ENCODE data around the gene TMED3.

TMED3 gene

DNA sequence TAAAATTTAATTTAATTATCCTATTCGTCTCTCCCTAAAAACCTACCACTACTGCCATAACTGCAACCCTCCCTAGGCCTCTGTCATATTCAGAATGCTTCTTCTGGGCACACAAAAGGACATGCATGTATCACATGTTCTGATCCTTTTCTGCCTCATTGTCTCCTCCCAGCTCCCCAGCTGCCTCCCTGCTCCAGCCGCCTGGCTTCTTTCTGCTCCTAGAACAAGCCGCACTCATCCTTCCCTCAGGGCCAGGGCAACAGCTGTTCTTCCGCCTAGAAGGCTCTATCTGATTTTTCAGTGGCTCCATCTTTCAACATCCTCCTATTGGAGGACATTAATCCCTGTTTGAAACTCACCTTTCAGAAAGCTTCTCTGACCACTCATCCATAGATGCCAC lies 38.6 kb downstream of the TMED3 start:
- no peak overlapping the region for H3K27ac ChIP-seq (ENCODE audit: low read length)
- H3K4me1 ChIP-seq (ENCODE audit: control insufficient read depth, insufficient read depth, low read length) = no peaks in the 10 kb centered on the region
- WGBS (ENCODE audit: insufficient coverage, insufficient read length) = no CpG with 5 or more reads among the region's 4 CpGs

DNA sequence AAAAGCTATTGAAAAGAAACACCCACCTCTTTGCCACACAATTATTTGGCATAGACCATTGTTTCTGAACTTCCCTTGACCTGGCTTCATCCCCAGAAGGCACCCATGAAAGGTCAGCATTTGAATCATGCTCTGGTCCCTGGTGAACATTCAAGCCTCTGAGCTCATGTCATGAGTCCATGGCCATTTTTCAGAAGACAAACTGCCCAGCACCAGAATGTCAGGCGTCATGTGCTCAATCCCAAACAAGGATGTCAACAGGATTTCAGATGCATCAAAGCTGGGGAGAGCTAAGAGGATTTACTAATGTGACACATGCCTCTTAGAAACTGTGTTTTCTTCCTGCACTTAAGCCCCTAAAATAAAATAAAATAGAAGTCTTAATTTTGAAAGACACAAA lies 41.3 kb downstream of the TMED3 start:
- DNase-seq (ENCODE audit: low read depth, low spot score) = no peak
- H3K27me3 ChIP-seq (ENCODE audit: control insufficient read depth, insufficient read depth, low read length) = no peaks in the 10 kb centered on the region
- no CpG with 5 or more reads among the region's 1 CpG for WGBS (ENCODE audit: insufficient coverage, insufficient read length)
- H3K4me3 ChIP-seq (ENCODE audit: low read length) = no peak overlapping the region
- H3K4me1 ChIP-seq (ENCODE audit: control insufficient read depth, insufficient read depth, low read length) = no peaks in the 10 kb centered on the region
- H3K9me3 ChIP-seq (ENCODE audit: control insufficient read depth, insufficient read depth, low read length) = no peaks in the 10 kb centered on the region
- no peaks in the 10 kb centered on the region for H3K36me3 ChIP-seq (ENCODE audit: control insufficient read depth, insufficient read depth, low read length)
- H3K27ac ChIP-seq (ENCODE audit: low read length) = no peak overlapping the region

More for the DNA sequence above, 38.6 kb downstream of the TMED3 start:
- no peak overlapping the region for H3K4me3 ChIP-seq (ENCODE audit: low read length)
- DNase-seq (ENCODE audit: low read depth, low spot score) = no peak
- H3K9me3 ChIP-seq (ENCODE audit: control insufficient read depth, insufficient read depth, low read length) = no peaks in the 10 kb centered on the region
- no peaks in the 10 kb centered on the region for H3K36me3 ChIP-seq (ENCODE audit: control insufficient read depth, insufficient read depth, low read length)
- H3K27me3 ChIP-seq (ENCODE audit: control insufficient read depth, insufficient read depth, low read length) = no peaks in the 10 kb centered on the region

DNA sequence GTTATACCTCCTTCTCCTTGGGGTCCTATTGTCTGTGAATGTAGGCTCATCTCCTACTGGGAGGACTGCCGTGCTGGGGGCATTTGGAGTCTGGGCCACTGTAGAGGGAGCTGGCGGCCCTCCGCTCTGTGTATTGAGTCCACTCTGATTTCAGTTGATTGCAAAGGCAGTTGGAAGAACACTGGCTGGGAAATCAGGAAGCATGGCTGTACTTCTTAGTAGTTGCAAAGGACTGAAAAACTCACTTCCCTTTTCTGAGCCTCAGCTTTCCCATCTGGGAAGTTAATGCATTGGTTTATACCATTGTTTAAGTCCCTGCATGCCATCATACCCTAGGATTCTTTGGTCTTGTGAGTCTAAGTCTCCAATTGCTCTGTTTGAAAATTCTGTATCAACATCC lies 46.7 kb downstream of the TMED3 start:
- H3K27ac ChIP-seq (ENCODE audit: low read length) = no peak overlapping the region
- no peaks in the 10 kb centered on the region for H3K27me3 ChIP-seq (ENCODE audit: control insufficient read depth, insufficient read depth, low read length)
- WGBS (ENCODE audit: insufficient coverage, insufficient read length) = no CpG with 5 or more reads among the region's 3 CpGs
- H3K9me3 ChIP-seq (ENCODE audit: control insufficient read depth, insufficient read depth, low read length) = no peaks in the 10 kb centered on the region
- no peaks in the 10 kb centered on the region for H3K36me3 ChIP-seq (ENCODE audit: control insufficient read depth, insufficient read depth, low read length)
- DNase-seq (ENCODE audit: low read depth, low spot score) = no peak
- no peak overlapping the region for H3K4me3 ChIP-seq (ENCODE audit: low read length)
- no peaks in the 10 kb centered on the region for H3K4me1 ChIP-seq (ENCODE audit: control insufficient read depth, insufficient read depth, low read length)

DNA sequence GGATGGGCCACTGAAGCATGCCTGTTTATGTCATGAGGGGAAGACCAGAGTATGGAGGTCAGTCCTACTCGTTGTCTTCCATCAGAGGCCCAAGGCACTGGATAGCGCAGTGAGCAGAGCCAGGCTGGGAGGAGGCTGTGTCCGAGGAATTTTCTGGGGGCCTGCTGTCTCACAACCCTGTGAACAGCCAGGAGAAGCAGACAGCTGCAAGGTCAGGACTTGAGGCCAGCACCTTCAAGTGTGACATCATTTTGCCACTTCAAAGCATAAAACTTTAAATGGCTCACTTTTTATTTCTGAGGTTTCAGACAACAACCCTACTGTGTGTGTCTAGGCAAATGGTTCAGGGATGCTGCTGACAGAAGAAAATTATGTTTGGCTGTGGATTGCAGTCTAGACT lies 47.2 kb downstream of the TMED3 start:
- DNase-seq (ENCODE audit: low read depth, low spot score) = no peak
- Histone ChIP-seq H3K27me3 (ENCODE audit: control insufficient read depth, insufficient read depth, low read length) (no peaks in the 10 kb centered on the region), H3K27ac (ENCODE audit: low read length) (no peak overlapping the region), H3K9me3 (ENCODE audit: control insufficient read depth, insufficient read depth, low read length) (no peaks in the 10 kb centered on the region), H3K4me3 (ENCODE audit: low read length) (no peak overlapping the region), H3K36me3 (ENCODE audit: control insufficient read depth, insufficient read depth, low read length) (no peaks in the 10 kb centered on the region), H3K4me1 (ENCODE audit: control insufficient read depth, insufficient read depth, low read length) (no peaks in the 10 kb centered on the region)
- no CpG with 5 or more reads among the region's 3 CpGs for WGBS (ENCODE audit: insufficient coverage, insufficient read length)

DNA sequence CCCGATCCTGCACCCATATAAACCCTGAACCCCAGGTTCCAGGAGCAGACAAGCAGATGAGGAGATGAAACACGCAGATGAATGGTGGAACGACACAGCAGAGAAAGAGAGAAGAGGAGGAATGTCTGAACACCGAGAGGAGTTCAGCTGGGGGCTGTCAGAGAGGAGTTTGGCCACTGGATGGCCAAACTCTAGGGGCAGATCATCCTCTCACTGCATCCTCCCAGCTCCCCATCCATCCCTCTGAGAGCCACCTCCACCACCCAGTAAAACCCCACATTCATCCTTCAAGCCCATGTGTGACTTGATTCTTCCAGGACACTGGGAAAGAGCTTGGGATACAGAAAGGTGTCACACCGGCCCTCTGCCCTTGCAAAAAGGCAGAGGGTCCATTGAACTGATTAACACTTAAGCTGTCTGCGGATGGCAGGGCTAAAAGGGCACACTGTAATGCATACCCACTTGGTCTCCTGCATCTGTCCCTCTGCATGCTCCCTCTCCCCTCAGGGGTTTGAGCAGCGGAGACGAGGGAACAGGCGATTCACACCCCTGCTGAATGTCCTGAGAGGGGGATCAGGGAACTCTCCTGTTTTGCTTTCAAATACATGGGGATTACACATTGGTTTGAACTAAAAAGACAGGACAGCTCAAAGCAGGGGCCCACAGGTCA lies 53.8 kb downstream of the TMED3 start:
- H3K27ac ChIP-seq (ENCODE audit: low read length) = no peak overlapping the region
- H3K9me3 ChIP-seq (ENCODE audit: control insufficient read depth, insufficient read depth, low read length) = no peaks in the 10 kb centered on the region
- H3K36me3 ChIP-seq (ENCODE audit: control insufficient read depth, insufficient read depth, low read length) = no peaks in the 10 kb centered on the region
- no CpG with 5 or more reads among the region's 9 CpGs for WGBS (ENCODE audit: insufficient coverage, insufficient read length)
- H3K4me1 ChIP-seq (ENCODE audit: control insufficient read depth, insufficient read depth, low read length) = no peaks in the 10 kb centered on the region; the same call in 1 of the 2 replicates
- H3K4me3 ChIP-seq (ENCODE audit: low read length) = no peak overlapping the region
- H3K27me3 ChIP-seq (ENCODE audit: control insufficient read depth, insufficient read depth, low read length) = no peaks in the 10 kb centered on the region
- no peak for DNase-seq (ENCODE audit: low read depth, low spot score)

DNA sequence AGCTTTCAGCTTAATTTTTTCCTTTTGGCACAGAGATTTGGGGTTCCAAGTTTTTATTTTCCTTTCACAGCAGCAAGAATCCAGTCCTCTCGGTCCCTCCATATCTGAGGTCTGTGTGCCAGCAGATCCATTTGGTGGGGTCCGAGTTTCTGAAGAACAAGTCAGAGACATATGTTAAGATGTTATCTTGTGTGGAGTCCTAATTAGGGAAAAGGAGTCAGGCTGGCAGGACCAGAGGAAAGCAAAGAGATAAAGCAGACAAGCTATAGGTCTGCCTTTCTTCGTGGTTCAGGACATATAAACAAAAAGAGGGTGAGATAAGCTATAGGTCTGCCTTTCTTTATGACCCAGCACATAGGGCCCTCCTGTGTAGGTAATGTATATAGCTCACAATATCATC lies 54.9 kb downstream of the TMED3 start:
- no peaks in the 10 kb centered on the region for H3K9me3 ChIP-seq (ENCODE audit: control insufficient read depth, insufficient read depth, low read length)
- no peaks in the 10 kb centered on the region for H3K27me3 ChIP-seq (ENCODE audit: control insufficient read depth, insufficient read depth, low read length)
- H3K4me1 ChIP-seq (ENCODE audit: control insufficient read depth, insufficient read depth, low read length) = no peaks in the 10 kb centered on the region; the same call in 1 of the 2 replicates
- DNase-seq (ENCODE audit: low read depth, low spot score) = no peak
- H3K27ac ChIP-seq (ENCODE audit: low read length) = no peak overlapping the region
- H3K4me3 ChIP-seq (ENCODE audit: low read length) = no peak overlapping the region
- no CpG with 5 or more reads among the region's 3 CpGs for WGBS (ENCODE audit: insufficient coverage, insufficient read length)
- no peaks in the 10 kb centered on the region for H3K36me3 ChIP-seq (ENCODE audit: control insufficient read depth, insufficient read depth, low read length)

DNA sequence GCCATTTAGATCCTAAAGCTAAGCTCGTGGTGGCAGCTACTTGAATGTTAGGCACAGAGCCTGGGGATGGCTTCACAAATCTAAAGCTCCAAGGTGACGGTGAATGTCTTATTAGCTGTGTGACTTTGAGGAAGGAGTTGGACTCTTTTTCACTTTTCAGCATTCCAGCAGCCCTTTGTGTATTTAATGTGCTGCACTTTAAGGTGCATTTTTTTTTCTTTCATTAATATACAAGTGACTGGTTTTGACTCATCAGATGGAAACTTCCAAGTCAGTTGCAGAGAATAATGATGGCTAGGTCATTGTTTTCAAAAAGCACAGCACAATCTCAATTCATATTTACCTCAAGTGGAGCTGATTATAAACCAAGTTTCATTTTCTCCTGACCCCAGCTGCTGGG lies 55.8 kb downstream of the TMED3 start:
- Histone ChIP-seq H3K27ac (ENCODE audit: low read length) (no peak overlapping the region), H3K4me1 (ENCODE audit: control insufficient read depth, insufficient read depth, low read length) (no peaks in the 10 kb centered on the region; the same call in 1 of the 2 replicates), H3K9me3 (ENCODE audit: control insufficient read depth, insufficient read depth, low read length) (no peaks in the 10 kb centered on the region), H3K27me3 (ENCODE audit: control insufficient read depth, insufficient read depth, low read length) (no peaks in the 10 kb centered on the region), H3K36me3 (ENCODE audit: control insufficient read depth, insufficient read depth, low read length) (no peaks in the 10 kb centered on the region), H3K4me3 (ENCODE audit: low read length) (no peak overlapping the region)
- DNase-seq (ENCODE audit: low read depth, low spot score) = no peak
- no CpG with 5 or more reads among the region's 2 CpGs for WGBS (ENCODE audit: insufficient coverage, insufficient read length)

DNA sequence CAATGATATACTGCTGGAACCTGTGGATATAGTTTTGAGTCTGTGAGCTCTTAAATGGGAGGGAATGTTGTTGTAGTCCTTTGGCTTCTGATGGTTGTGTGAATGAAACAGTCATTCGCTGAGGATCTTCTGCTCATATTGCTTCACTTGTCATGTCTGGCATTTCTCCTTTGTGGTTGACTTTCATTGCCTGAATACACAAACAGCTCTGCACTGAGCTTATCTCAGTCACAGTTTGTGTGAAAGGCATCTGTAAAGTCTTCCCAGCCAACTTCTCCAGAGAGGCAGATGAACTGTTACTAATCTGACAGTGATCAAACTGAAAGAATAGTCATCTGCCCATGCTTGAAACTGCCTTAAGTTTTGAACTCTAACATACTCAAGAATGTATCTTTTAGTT lies 59.8 kb downstream of the TMED3 start:
- Histone ChIP-seq H3K4me1 (ENCODE audit: control insufficient read depth, insufficient read depth, low read length) (no peaks in the 10 kb centered on the region; the same call in none of the 2 replicates), H3K27ac (ENCODE audit: low read length) (no peak overlapping the region), H3K9me3 (ENCODE audit: control insufficient read depth, insufficient read depth, low read length) (no peaks in the 10 kb centered on the region), H3K27me3 (ENCODE audit: control insufficient read depth, insufficient read depth, low read length) (no peaks in the 10 kb centered on the region), H3K36me3 (ENCODE audit: control insufficient read depth, insufficient read depth, low read length) (no peaks in the 10 kb centered on the region), H3K4me3 (ENCODE audit: low read length) (no peak overlapping the region)
- no peak for DNase-seq (ENCODE audit: low read depth, low spot score)
- no CpG with 5 or more reads among the region's 1 CpG for WGBS (ENCODE audit: insufficient coverage, insufficient read length)

DNA sequence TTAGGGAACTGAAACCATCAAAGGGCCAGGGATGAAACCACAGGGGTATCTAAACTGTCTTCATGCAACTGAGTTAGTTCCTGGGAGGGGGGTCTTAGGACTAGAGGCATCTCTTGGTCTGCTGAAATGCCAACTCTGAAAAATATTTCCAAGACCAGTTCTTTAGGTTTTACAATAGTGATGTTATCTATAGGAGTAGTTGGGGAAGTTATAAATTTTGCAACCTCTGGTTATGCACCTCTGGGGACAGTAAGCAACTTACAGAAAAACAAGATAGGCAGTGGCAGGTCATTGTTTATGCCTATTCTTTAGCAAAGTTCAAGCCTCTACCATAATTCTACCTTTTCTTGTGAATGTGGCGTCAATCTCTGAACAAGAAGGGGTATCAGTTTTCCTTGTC lies 60.7 kb downstream of the TMED3 start:
- Histone ChIP-seq H3K27ac (ENCODE audit: low read length) (no peak overlapping the region), H3K4me3 (ENCODE audit: low read length) (no peak overlapping the region), H3K4me1 (ENCODE audit: control insufficient read depth, insufficient read depth, low read length) (no peaks in the 10 kb centered on the region; the same call in none of the 2 replicates), H3K36me3 (ENCODE audit: control insufficient read depth, insufficient read depth, low read length) (no peaks in the 10 kb centered on the region), H3K9me3 (ENCODE audit: control insufficient read depth, insufficient read depth, low read length) (no peaks in the 10 kb centered on the region), H3K27me3 (ENCODE audit: control insufficient read depth, insufficient read depth, low read length) (no peaks in the 10 kb centered on the region)
- WGBS (ENCODE audit: insufficient coverage, insufficient read length) = no CpG with 5 or more reads among the region's 1 CpG
- no peak for DNase-seq (ENCODE audit: low read depth, low spot score)

DNA sequence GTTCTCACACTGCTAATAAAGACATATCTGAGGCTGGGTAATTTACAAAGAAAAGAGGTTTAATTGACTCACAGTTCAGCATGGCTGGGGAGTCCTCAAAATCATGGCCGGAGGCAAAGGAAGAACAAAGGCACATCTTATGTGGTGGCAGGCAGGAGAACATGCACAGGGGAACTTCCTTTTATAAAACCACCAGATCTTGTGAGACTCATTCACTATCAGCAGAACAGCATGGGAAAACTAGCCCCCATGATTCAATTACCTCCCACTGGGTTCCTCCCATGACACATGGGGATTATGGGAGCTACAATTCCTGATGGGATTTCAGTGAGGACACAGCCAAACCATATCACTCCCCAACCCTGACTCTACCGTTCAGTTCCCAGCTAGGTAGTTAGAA lies 61.5 kb downstream of the TMED3 start:
- Histone ChIP-seq H3K4me3 (ENCODE audit: low read length) (no peak overlapping the region), H3K27me3 (ENCODE audit: control insufficient read depth, insufficient read depth, low read length) (no peaks in the 10 kb centered on the region), H3K36me3 (ENCODE audit: control insufficient read depth, insufficient read depth, low read length) (no peaks in the 10 kb centered on the region), H3K9me3 (ENCODE audit: control insufficient read depth, insufficient read depth, low read length) (no peaks in the 10 kb centered on the region), H3K27ac (ENCODE audit: low read length) (no peak overlapping the region), H3K4me1 (ENCODE audit: control insufficient read depth, insufficient read depth, low read length) (no peaks in the 10 kb centered on the region; the same call in none of the 2 replicates)
- no CpG with 5 or more reads among the region's 2 CpGs for WGBS (ENCODE audit: insufficient coverage, insufficient read length)
- no peak for DNase-seq (ENCODE audit: low read depth, low spot score)

Data from iPS DF 6.9 (cell line).